NCI-H69 (cell line): ENCODE results near the gene MSI2.
A peak's percentile ranks its signal among the peaks of the same experiment; 100 is the strongest.

ENCODE experiments used
- DNase-seq: peaks from one replicate; lab custom pipeline; 2025; lab: John Stamatoyannopoulos, UW

MSI2 gene

GRCh38 chr17:57578608-57579225, 322.4 kb downstream of the MSI2 start:
- DNase-seq, result peak; percentile 91

- DNase-seq, result no peak
Observed at GRCh38 chr17:57579245-57579644, 322.9 kb downstream of the MSI2 start.

- DNase-seq, result peak; percentile 40
Observed at GRCh38 chr17:57580055-57580739, 323.9 kb downstream of the MSI2 start.

- peak; percentile 53 for DNase-seq
Observed at GRCh38 chr17:57582881-57583756, 326.8 kb downstream of the MSI2 start.

- peak; percentile 50 for DNase-seq
Observed at GRCh38 chr17:57584050-57584551, 327.8 kb downstream of the MSI2 start.

GRCh38 chr17:57585341-57586195, 329.2 kb downstream of the MSI2 start:
- DNase-seq, result peak; percentile 56

- peak; percentile 86 for DNase-seq
Observed at GRCh38 chr17:57586196-57586740, 329.9 kb downstream of the MSI2 start.

GRCh38 chr17:57586742-57587141, 330.4 kb downstream of the MSI2 start:
- no peak for DNase-seq

- peak; percentile 81 for DNase-seq
Observed at GRCh38 chr17:57587193-57587969, 331.1 kb downstream of the MSI2 start.

GRCh38 chr17:57588086-57588485, 331.8 kb downstream of the MSI2 start:
- peak; percentile 51 for DNase-seq

GRCh38 chr17:57589151-57590034, 333.1 kb downstream of the MSI2 start:
- no peak for DNase-seq

GRCh38 chr17:57593739-57594462, 337.6 kb downstream of the MSI2 start:
- no peak for DNase-seq

GRCh38 chr17:57594767-57595166, 338.4 kb downstream of the MSI2 start:
- DNase-seq, result no peak

GRCh38 chr17:57595426-57595825, 339.1 kb downstream of the MSI2 start:
- DNase-seq, result no peak

GRCh38 chr17:57595947-57596695, 339.8 kb downstream of the MSI2 start:
- DNase-seq, result peak; percentile 67

- DNase-seq, result no peak
Observed at GRCh38 chr17:57597101-57597500, 340.8 kb downstream of the MSI2 start.

GRCh38 chr17:57597531-57598453, 341.5 kb downstream of the MSI2 start:
- DNase-seq, result peak; percentile 89
